Mammary epithelial cell (primary cell): Measurements from ENCODE around the gene IFT122.

Source experiments
- EZH2 ChIP-seq: IDR thresholded peaks from 2 replicates; pipeline ENCODE4 v1.6.1; 2012; ENCODE audit warnings: low read length, inconsistent platforms, borderline replicate concordance
- TF ChIP-seq, protein P1 (sequence below), 2 donors: IDR thresholded peaks in 1 of 2; conservative IDR thresholded peaks in 1 of 2; 2 replicates each; pipeline ENCODE4 v1.5.1; 2011 to 2012; ENCODE audit warnings: inconsistent platforms in 2 of 2, low read length in 2 of 2, mild to moderate bottlenecking in 2 of 2, control low read depth in 1 of 2, low read depth in 1 of 2; ENCODE audit not compliant: insufficient read depth in 1 of 2; ENCODE audit errors: extremely low read depth in 1 of 2

DNA sequence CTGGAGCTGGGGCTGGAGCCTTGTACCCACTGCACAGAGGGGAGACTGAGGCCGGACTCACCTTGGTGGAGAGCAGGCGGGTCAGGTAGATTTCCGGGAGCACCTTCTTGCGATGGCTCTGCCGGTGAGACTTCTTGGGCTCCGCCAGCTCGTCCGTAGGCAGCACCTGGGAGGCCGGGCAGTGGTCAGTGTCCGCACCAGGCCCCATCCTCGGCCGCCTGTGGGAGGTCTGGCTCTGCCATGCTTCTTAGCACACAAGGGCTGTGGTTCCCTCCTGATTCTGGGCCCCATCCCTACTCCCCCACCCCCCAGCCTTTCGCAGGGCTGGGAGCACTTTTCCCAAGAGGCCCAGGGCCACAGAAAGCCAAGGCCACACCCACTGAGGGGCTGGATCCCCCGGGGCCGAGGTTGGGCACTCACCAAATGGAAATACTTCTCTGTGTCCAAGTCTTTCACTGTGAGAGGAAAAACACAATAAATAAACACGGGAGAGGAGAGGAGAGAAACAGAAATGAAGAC, 120.3 kb downstream of the IFT122 start:
- TF ChIP-seq, protein P1, sequence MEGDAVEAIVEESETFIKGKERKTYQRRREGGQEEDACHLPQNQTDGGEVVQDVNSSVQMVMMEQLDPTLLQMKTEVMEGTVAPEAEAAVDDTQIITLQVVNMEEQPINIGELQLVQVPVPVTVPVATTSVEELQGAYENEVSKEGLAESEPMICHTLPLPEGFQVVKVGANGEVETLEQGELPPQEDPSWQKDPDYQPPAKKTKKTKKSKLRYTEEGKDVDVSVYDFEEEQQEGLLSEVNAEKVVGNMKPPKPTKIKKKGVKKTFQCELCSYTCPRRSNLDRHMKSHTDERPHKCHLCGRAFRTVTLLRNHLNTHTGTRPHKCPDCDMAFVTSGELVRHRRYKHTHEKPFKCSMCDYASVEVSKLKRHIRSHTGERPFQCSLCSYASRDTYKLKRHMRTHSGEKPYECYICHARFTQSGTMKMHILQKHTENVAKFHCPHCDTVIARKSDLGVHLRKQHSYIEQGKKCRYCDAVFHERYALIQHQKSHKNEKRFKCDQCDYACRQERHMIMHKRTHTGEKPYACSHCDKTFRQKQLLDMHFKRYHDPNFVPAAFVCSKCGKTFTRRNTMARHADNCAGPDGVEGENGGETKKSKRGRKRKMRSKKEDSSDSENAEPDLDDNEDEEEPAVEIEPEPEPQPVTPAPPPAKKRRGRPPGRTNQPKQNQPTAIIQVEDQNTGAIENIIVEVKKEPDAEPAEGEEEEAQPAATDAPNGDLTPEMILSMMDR (conservative IDR thresholded peaks at IDR 0.05 in 1 of 2, IDR thresholded peaks at IDR 0.05 in 1 of 2; ENCODE audit: extremely low read depth in 1 of 2, insufficient read depth in 1 of 2, low read depth in 1 of 2, low read length in 2 of 2) = no peak
- TF ChIP-seq EZH2 = no peak
